HG02885 (cell line): ENCODE data around the gene FOXP2.

Experiments used
- ATAC-seq: cut with Tn5 transposase; IDR thresholded peaks from one replicate; pipeline ENCODE4 v1.9.1; 2021; ENCODE audit warnings: mild to moderate bottlenecking; ENCODE audit not compliant: unreplicated experiment, poor library complexity

FOXP2 gene

DNA sequence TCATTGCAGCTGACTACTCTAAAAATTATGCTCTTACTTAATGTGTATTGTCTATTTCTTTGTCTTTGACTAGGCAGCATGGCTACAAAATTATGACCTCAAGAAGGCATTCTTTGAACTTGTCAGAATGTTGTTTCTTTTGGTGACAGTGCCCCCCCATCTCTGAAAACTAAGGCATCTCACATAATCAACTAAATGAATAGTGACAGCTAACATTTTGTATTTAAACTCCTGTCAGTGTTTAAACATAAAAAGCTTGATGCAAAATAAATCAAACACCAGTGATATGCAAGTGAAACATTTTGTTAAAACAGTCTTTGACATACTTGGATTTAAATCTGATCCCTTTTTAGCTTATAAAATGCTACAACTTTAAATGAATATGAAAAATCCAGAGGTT, 233.5 kb downstream of the FOXP2 start:
- ATAC-seq, result no peak

DNA sequence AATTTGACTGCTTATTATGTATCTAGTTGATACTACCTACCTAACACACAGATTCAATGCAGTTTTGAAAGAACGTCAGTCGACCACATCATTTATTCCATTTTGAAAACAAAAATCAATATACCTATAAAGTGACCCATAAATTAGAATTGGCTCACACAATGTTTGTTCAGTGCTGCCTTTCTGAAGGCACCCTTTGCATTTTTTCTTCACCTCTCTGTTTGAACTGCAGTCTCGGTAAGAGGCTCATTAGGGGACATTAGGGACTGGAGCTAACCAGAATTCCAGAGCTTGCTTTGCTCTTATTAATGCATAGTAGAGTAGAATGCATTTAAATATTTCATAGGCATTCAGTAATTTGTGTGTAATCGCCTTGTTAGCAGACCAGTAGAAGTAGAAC, 234.1 kb downstream of the FOXP2 start:
- no peak for ATAC-seq

GRCh38 chr7:114649689-114650088, 235.1 kb downstream of the FOXP2 start:
- ATAC-seq, result no peak

DNA sequence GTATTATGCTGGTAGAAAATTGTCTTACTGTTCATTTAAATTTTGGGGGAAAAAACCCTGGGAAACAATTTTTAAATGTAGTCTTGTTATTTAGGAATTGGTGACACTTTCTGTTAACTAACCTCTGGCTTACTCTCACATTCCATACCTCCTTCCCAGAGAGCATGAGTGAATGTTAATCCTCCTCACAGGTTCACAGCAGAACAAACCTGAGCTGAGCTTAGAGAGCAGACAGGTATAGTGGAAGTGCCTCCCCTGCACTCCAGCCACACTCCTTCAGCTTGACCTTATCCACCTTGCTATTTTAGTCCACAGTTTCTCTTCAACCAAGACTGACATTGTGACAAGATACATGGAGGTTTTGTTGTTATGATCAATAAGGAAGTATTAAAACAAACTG, 235.9 kb downstream of the FOXP2 start:
- ATAC-seq, result no peak

- no peak for ATAC-seq
Observed at GRCh38 chr7:114652041-114652440, 237.4 kb downstream of the FOXP2 start.

DNA sequence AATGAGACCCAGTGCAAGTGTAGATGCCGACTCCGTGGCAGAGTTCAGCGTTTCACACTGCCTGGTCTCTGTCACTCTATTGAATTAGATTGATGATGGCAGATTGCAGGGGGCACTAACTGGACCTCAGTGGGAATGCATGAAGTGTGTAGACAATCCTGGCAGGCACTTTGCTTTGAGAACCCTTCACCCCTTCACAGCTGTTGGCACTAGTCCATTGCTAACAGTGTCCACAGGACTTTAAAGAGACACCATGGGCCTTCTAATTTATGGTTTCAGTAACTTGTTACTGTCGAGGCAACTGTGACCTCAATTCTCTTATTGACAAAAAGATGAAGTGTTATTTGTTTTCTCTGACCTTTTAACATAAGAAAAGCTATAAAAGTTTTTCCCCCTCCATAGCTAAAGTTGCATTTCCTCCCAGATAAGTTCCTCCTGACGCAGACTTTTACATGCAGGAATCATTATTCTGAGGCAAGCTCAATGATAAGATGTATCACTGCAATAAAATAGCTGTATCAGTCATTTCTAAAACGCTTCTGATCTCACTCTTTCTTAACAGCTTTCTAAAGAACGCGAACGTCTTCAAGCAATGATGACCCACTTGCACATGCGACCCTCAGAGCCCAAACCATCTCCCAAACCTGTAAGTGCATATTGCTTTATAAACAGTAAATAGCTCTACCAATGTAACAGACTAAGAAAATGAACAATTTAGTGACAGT, 238.9 kb downstream of the FOXP2 start:
- no peak for ATAC-seq

DNA sequence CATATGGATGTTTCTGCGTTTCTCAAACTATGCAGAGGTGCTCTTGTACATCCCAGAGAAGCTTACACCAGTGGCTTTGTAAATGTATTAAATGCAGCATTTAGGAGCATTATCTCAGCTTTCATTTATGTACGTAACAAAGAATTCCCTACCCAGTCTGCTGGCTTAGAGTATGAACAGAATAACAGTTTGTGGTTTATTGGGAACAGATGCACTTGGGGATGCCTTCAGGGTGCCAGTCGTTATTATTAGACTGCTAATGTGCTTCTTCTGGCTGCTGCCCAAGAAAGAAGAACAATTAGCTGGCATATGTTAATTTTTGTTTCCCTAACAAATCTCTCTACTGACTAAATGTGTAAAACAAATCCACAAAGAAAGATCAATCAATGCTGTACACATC, 241.9 kb downstream of the FOXP2 start:
- ATAC-seq, result no peak

- no peak for ATAC-seq
Observed at GRCh38 chr7:114657279-114657678, 242.7 kb downstream of the FOXP2 start.

DNA sequence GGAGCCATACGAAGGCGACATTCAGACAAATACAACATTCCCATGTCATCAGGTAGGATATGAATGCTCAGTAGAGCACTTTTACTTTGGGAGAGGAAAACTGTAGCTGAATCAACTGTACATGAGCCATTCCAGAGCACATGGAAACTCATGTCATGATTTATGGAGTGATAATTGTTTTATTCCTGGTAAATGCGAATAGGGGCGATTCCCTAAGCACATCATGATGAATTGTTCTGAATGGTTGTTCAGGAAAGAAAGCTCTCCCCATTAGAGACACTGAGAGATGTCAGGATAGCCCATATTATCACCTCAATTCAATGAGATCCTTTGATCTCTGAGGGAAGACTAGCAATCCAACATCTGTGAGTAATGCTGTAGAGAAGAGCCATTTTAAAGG, 243.6 kb downstream of the FOXP2 start:
- no peak for ATAC-seq

DNA sequence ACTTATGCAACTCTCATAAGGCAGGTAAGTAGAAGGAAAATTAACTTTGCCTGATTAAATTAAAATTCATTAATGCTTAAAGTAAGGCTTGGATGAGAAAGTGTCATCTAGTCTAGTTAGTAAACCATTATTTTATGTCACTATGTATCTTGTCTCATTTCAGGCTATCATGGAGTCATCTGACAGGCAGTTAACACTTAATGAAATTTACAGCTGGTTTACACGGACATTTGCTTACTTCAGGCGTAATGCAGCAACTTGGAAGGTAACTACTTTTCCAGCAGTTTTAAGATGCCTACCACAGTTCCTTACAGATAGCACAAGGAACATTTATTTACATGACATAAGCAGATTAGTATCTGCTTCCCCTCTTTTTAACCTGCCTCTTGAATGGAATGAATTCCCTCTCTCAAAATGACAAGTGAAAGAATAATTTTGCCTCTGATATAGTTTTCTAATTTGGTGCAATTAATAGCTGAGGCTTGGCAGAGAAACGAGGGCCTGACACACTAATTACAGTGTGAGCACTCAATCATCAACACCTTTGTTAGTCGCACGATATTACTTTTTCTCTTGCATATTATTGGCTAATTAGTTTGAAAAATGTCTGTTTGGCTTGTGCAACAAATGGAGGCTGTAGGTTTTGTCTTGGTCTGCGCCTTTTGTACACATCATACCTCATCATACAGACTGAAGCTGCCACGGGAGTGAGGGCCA, 245.0 kb downstream of the FOXP2 start:
- ATAC-seq, result no peak

GRCh38 chr7:114660126-114660486, 245.5 kb downstream of the FOXP2 start:
- no peak for ATAC-seq

- no peak for ATAC-seq
Observed at GRCh38 chr7:114660753-114661152, 246.1 kb downstream of the FOXP2 start.

- ATAC-seq, result no peak
Observed at GRCh38 chr7:114662002-114662677, 247.5 kb downstream of the FOXP2 start.

GRCh38 chr7:114663502-114663901, 248.9 kb downstream of the FOXP2 start:
- ATAC-seq, result peak; percentile 56

DNA sequence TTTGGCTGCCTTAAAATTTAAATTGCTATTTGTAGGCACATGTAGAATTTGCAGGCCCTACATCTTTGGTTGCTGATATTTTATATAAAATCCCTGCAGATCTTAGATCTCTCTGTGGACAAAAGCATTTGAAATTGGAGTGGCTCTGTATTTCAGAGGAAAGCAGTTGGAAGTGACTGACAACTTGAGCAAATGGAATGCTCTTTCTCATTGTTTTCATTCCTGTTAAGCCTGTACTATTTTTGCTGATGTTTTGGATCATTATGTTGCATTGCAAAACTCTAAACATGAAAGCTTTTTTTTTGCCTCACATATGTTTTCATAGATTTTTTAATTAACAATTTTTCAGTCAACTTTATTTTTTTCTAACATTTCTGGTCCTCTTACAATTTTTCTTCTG, 256.1 kb downstream of the FOXP2 start:
- no peak for ATAC-seq

DNA sequence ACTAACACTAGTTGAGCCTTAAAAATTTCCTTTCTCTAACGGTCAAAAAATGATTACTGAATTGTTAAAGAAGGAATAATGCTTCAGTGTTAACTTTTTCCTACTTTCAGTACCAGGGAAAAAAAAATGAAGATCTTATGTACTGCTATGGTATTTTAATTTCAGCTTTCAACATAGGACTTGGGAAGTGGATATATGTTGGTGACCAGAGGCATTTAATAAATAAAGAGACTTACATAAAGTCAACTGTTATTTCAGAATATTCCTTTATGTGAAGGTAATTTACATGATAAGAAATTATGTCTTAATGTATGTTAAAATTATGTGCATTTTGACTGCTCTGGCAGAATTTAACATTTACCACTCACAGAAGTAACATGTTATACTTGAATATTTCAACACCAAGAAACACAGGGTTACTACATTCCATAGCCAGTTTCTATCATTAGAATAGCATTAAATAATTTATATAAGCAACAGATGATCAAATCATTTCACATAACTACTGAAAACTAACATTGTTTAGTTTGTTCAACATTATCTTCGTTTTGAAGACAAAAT, 257.0 kb downstream of the FOXP2 start:
- ATAC-seq, result no peak

- no peak for ATAC-seq
Observed at GRCh38 chr7:114678116-114678515, 263.5 kb downstream of the FOXP2 start.

GRCh38 chr7:114687238-114687637, 272.6 kb downstream of the FOXP2 start:
- no peak for ATAC-seq

GRCh38 chr7:114688443-114689055, 273.9 kb downstream of the FOXP2 start:
- no peak for ATAC-seq

DNA sequence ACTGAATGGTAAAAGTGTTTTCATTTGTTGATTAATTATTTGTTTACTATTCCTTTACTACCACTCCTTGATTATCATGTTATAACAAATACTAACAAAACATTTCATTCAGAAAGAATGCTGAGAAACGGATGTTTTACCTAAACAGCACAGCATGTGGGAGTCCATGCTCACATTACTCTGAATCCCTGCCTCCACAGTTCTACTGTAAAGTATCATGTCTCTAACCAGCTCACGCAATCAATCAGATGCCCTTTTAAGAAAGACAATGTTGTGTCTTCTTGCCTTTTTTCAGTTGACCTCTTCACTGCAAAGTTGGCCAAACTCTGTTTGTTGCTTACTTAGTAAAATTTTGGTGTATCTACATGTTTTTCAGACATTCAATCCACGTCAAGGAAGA, 274.8 kb downstream of the FOXP2 start:
- no peak for ATAC-seq

DNA sequence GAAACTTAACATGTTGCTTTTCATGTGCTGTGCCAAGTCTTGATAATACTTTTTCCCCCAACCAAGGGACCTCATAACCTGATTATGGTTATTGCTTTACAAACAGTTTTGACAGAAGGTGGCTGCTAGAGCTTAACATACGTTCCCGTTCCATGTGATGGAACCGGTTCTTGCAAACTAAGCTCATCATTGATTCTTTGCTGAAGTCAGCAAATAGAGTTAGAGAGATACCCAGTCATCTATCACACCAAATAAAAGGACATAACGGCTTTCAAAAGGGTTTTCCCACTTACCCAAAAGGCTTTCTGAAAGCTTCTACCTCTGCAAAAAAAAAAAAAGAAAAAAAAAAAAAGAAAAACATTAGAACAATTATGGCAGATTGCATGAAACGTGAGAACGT, 277.0 kb downstream of the FOXP2 start:
- ATAC-seq, result no peak
